ENCODE results near the gene NFATC2.
"Not testable (repeated sequence)": the region's sequence is repeated elsewhere in the genome, so short reads cannot be mapped to it uniquely, and the experiment has no call there.

Gene NFATC2

GRCh38 chr20:51568533-51568932 lies 26.0 kb upstream of the NFATC2 start:
- not testable (repeated sequence) for DNase-seq (ENCODE audit: low spot score)

DNA sequence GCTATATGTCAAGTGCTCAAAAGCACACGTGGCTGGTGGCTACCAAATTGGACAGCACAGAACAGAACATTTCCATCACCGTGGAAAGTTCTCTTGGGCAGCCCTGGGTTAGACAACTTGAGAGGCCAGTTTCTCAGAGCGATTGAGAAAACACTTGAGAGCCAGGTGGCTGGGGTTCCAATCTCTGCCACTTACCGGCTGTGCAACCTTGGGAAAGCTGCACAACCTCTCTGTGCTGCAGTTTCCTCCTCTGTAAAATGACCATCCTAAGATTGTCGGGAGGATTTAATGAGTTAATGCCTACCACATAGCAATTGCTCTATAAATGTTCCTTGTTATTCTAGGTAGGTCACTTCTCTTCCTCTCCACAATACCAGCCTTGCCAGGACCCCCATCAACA lies 25.1 kb upstream of the NFATC2 start:
- DNase-seq (ENCODE audit: low spot score) = no peak

GRCh38 chr20:51566594-51566993 lies 24.1 kb upstream of the NFATC2 start:
- DNase-seq (ENCODE audit: low spot score) = no peak

- DNase-seq (ENCODE audit: low spot score) = no peak
Measured at GRCh38 chr20:51565298-51566144, 23.0 kb upstream of the NFATC2 start.

GRCh38 chr20:51563486-51564332 lies 21.2 kb upstream of the NFATC2 start:
- DNase-seq (ENCODE audit: low spot score) = peak; percentile 63

DNA sequence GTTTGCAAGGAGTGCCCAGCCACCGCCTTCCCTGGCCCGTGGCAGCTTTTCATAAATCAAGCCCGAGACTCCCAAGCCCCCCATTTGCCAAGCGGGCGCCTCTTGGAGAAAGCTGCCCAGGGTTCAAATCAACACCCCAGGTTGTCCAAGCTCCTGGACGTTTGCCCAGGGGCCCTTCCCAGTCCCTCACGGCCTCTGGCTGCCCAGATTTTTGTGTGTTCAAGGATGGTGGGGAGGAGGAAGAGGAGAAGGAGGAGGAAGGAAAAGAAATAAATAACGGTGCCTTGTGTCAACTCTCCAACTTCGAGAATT lies 20.6 kb upstream of the NFATC2 start:
- no peak for DNase-seq (ENCODE audit: low spot score)

GRCh38 chr20:51562332-51563173 lies 20.0 kb upstream of the NFATC2 start:
- peak; percentile 79 for DNase-seq (ENCODE audit: low spot score)

GRCh38 chr20:51562027-51562331 lies 19.5 kb upstream of the NFATC2 start:
- no peak for DNase-seq (ENCODE audit: low spot score)

- DNase-seq (ENCODE audit: low spot score) = no peak
Measured at GRCh38 chr20:51560550-51561307, 18.2 kb upstream of the NFATC2 start.

DNA sequence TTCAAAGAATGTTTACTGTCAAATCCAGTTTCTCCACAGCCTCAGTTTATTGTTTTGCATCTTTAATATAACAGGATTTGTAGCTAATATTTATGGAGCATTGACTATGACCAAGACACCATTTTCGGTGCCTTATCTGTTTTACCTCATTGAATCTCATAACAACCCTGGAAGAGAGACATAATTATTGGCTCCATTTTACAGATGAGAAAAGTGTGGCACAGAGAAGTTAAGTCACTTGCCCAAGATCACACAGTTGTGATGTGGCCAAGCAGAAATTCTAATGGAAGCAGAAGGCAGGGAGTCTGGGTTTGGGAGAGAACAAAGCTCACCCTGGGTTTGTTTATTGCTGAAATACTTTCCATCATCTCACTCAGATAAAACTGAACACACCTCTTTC lies 17.5 kb upstream of the NFATC2 start:
- DNase-seq (ENCODE audit: low spot score) = no peak

DNA sequence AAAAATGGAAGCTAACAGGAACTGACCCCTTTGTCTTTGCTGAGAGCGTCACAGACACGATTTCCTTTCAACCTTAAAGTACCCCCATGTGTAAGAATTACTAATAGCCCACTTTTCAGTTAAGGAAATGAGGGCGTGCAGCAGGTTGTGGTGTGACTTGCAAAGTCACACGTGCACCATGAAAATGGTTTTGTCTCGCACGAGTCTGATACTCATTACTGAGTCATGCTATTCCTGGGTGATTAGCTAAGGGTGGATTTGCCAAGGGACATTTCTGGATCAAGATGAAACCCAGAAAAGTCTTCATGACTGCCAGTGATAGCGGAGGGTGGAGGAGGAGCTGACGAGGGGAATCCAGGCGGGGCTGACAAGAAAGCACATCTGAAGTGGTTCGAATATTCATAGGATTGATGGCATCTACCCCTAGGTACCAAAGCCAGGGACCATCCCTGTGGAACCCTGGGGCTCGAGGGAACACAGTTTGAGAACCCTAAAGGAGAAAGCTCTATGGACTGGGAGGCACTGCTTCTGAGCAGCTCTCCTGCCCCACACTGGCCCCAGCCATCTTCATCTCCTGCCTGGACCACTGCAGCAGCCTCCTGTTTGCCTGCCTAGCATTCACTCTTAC lies 12.1 kb upstream of the NFATC2 start:
- no peak for DNase-seq (ENCODE audit: low spot score)

DNA sequence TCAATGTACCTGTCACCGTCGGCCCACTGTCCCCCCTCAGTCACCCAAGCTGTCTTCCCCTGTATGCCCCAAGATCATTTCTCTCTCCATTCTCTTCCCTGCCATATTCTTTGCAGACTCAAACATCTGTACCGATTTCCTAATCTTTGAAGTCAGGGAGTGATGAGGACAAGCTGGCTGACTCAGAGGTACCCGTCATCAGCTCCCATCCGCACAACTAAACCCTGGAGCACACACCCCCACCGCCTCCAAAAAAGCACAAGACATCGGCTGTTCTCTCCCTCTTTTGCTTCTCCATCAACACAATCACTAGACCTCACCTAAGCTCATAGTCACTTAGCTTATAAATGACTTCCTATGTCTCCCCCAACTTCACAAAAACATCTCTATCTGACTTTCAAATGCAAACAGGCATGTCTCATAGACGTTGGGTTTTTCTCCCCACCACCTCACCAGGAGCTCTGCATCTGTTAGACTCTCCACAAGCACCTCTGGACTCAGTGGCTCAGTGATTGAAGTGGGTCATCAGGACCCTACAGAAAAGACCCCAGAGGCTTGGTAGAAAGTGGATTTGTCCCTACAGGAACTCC lies 11.5 kb upstream of the NFATC2 start:
- DNase-seq (ENCODE audit: low spot score) = no peak

- DNase-seq (ENCODE audit: low spot score) = no peak
Measured at GRCh38 chr20:51551186-51551585, 8.7 kb upstream of the NFATC2 start.

GRCh38 chr20:51549474-51549873 lies 7.0 kb upstream of the NFATC2 start:
- DNase-seq (ENCODE audit: low spot score) = no peak

DNA sequence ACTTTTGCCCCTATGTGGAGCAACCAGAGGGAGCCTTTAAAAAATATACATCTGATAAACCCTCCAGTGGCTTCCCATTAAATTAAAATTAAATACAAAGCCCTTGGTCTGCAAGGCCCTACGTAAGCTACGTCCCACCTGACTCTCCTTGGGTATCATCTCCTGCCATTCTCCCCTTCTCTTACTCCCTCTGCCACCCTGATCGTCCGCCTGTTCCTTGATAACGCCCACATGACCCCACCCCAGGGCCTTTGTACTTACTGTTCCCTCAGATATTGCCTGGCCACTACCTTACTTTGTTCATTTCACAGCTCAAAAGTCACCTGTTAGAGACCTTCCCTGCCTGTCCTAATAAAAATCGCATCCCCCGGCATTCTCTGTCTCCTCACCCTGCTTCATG lies 5.4 kb upstream of the NFATC2 start:
- DNase-seq (ENCODE audit: low spot score) = no peak

DNA sequence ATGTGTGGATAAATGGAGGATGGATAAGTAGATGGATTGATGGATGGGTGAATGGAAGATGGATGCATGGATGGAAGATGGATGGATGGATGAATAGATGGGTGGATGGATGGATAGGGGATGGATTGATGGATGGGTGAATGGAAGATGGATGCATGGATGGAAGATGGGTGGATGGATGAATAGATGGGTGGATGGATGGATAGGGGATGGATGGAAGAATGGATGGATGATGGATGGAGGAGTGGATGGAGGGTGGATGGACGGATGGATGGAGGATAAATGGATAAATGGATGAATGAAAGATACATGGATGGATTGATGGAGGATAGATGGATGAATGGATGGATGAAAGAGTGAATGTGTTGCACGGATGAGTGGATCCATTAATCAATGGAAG lies 3.0 kb upstream of the NFATC2 start:
- DNase-seq (ENCODE audit: low spot score) = no peak

DNA sequence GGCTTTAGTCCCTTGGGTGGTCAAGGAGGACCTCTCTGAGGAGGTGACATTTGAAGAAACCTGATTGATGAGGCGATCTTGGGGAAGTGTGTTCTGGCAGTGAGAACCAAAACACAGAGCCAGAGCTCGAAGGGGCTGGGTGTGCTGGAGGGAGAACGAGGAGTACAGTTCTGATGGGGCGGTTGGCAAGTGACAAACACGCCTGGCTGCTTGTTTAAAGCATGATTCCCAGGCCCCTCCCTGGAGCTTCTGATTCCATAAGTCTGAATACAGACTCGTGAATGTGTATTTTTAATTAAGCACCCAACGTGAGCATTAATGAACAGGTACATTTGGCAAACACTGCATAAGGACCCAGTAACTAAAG lies 886 bp upstream of the NFATC2 start:
- no peak for DNase-seq (ENCODE audit: low spot score)

DNA sequence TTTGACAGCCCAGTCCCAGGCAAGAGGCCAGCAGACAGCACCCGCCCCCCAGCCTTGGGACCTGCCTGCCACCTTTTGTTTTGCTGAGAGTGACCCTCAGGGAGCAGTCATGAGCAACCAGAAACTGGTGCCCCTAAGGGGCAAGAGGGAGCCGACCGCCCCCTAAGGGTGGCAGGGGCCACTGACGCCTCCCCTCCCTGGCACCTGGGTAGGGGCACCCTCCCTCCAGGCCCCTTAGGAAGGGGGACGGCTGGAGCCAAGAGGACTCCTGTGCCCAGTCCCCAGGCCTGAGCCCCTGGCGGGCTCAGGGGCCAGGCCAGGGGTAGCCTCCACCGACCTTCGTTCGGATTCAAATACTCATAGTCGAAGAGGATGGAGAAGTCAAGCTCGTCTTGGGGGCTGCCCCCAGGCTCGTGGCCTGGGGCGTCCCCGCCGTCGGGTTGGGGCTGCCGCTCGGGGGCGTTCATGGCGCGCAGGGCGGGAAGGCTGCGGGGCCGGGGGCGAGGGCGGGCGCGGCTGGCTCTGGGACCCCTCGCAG lies 417 bp downstream of the NFATC2 start:
- peak; percentile 73 for DNase-seq (ENCODE audit: low spot score)

DNA sequence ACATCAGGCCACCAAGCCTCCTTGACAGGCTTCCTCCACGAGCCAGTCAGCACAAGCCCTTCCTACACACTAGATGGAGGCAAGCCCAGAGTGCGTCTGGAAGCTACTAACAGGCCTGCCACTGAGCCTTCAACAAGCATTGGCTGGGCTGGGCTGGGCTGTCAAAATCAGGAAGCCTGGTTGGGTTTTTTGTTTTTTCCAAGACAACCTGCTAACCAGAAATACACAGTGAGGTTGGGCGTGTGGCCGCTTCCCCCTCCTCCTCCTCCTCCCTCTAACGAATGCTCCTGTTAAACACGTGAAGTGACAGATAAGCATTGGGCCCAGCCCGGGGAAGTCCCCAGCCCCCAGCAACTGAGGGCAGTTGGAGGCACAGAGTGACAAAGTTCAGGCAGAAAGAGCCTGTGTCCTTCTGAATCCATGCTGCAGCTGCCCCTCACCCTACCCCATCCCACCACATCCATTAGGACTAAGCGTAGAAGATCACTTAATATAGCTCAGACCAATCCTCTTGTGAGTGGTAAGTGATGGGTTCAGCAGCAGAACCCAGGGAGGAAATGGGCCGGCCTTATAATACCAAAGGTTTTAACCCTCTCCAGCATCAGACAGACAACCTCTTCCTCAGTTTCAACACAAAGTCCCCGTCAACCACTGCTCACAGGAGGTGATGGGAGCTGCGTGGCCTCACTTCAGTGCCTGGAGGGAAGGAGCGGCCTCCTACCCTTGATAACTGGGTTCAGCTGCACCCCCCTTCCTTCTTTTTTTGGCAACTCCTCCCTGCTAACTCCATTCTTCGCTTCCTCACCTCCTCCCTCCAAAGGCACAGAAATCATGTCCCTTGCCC lies 1.1 kb downstream of the NFATC2 start:
- peak; percentile 59 for DNase-seq (ENCODE audit: low spot score)

- no peak for DNase-seq (ENCODE audit: low spot score)
Measured at GRCh38 chr20:51540580-51540979, 1.9 kb downstream of the NFATC2 start.

All from ecto neural progenitor cell (in vitro differentiated cells).